Fibroblast of pulmonary artery (primary cell): ENCODE measurements around the gene CLSTN2.

Source experiments
- DNase-seq: peaks from one replicate; pipeline ENCODE4 v3.0.0-alpha.2; 2010; ENCODE audit warnings: low read depth
- H3K4me3 ChIP-seq: replicated peaks from 2 replicates; pipeline ENCODE4 v1.5.1; 2011; ENCODE audit warnings: low read depth, mild to moderate bottlenecking, control low read depth, low read length, moderate library complexity
- TF ChIP-seq, protein P1 (sequence below): IDR thresholded peaks from 2 replicates; pipeline ENCODE4 v1.5.1; 2011; ENCODE audit warnings: mild to moderate bottlenecking, control low read depth, low read length, inconsistent platforms; ENCODE audit errors: missing control alignments

The CLSTN2 gene

GRCh38 chr3:140555666-140556065, 620.7 kb downstream of the CLSTN2 start:
- DNase-seq = no peak
- TF ChIP-seq, protein P1, sequence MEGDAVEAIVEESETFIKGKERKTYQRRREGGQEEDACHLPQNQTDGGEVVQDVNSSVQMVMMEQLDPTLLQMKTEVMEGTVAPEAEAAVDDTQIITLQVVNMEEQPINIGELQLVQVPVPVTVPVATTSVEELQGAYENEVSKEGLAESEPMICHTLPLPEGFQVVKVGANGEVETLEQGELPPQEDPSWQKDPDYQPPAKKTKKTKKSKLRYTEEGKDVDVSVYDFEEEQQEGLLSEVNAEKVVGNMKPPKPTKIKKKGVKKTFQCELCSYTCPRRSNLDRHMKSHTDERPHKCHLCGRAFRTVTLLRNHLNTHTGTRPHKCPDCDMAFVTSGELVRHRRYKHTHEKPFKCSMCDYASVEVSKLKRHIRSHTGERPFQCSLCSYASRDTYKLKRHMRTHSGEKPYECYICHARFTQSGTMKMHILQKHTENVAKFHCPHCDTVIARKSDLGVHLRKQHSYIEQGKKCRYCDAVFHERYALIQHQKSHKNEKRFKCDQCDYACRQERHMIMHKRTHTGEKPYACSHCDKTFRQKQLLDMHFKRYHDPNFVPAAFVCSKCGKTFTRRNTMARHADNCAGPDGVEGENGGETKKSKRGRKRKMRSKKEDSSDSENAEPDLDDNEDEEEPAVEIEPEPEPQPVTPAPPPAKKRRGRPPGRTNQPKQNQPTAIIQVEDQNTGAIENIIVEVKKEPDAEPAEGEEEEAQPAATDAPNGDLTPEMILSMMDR = no peak

GRCh38 chr3:140557476-140557875, 622.5 kb downstream of the CLSTN2 start:
- TF ChIP-seq, protein P1 = no peak
- no peak for DNase-seq
- no peak overlapping the region for H3K4me3 ChIP-seq

More at GRCh38 chr3:140555666-140556065, 620.7 kb downstream of the CLSTN2 start:
- H3K4me3 ChIP-seq = no peak overlapping the region

DNA sequence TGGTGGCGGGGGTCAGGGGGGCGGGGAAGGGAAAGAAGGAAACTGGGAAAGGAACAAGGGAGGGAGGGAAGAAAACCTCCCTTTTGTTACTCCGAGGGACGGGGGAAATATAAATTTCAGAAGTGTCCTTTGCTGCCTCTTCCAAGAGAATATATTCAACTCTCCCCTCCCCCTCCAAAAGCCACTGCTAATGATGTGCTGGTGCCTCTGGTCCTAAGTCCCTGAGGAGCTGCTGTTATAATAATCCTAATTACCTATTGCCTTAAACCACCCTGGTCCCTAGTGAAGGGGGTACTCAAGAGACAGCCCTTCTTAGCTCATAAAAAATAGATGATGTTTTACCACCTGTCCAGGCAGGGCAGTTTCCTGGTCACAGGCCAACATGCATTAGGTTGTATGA, 624.6 kb downstream of the CLSTN2 start:
- DNase-seq = no peak
- TF ChIP-seq, protein P1 = no peak
- H3K4me3 ChIP-seq = no peak overlapping the region

GRCh38 chr3:140563206-140563760, 628.3 kb downstream of the CLSTN2 start:
- DNase-seq = no peak
- no peak overlapping the region for H3K4me3 ChIP-seq
- TF ChIP-seq, protein P1 = no peak

GRCh38 chr3:140568131-140568530, 633.1 kb downstream of the CLSTN2 start:
- no peak for DNase-seq
- TF ChIP-seq, protein P1 = no peak
- H3K4me3 ChIP-seq = no peak overlapping the region

- TF ChIP-seq, protein P1 = no peak
- no peak for DNase-seq
- H3K4me3 ChIP-seq = no peak overlapping the region
These were observed 634.0 kb downstream of the CLSTN2 start for GRCh38 chr3:140568842-140569520.

- H3K4me3 ChIP-seq = no peak overlapping the region
- no peak for DNase-seq
- TF ChIP-seq, protein P1 = no peak
These were observed 635.6 kb downstream of the CLSTN2 start for GRCh38 chr3:140570602-140571001.
